SIG-M5 treated with dmso at 0.1 percent for 504 hours (cell line): ENCODE data around the gene HHLA2.
"Not testable (repeated sequence)": the region's sequence is repeated elsewhere in the genome, so short reads cannot be mapped to it uniquely, and the experiment has no call there.

Source experiments
- DNase-seq: peaks from one replicate; lab custom pipeline; 2025; ENCODE audit not compliant: unreplicated experiment; lab: John Stamatoyannopoulos, UW

The HHLA2 gene

GRCh38 chr3:108341911-108342310 lies 45.6 kb downstream of the HHLA2 start:
- no peak for DNase-seq

GRCh38 chr3:108342837-108343486 lies 46.6 kb downstream of the HHLA2 start:
- DNase-seq: no peak

GRCh38 chr3:108343491-108343890 lies 47.1 kb downstream of the HHLA2 start:
- DNase-seq: no peak

DNA sequence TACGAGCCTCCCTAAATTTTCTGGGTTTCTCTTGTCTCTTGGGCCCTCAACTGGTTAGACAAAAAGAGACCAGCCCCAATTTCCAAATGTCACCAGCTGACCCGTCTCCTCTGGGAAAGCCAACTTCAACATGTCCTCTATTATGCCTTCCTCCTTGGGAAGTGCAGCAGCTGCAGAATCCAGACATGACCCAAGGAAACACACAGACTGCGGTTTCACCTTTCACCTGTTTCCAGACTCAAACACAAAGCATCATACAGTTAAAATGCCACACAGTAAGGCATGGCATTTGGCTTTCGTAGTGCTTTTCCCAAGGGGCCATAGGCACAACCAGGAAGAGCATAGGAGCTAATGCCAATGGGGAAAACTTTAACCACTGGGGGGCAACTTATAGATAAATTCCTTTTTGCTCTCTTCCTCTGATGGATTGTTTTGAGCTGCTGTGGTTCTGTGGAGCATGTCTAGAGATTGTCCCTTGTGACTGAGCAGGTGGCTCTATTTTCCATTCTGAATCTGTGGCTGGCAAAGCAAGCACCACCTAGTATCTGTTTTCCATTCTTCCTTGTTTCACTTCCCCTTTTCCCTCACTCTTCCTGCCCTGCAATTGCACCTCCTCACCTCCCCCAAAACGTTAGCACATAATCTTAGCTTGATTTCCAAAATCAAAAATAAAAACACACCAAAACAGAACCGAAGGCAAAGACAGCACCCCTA lies 49.3 kb downstream of the HHLA2 start:
- DNase-seq: peak; percentile 80

DNA sequence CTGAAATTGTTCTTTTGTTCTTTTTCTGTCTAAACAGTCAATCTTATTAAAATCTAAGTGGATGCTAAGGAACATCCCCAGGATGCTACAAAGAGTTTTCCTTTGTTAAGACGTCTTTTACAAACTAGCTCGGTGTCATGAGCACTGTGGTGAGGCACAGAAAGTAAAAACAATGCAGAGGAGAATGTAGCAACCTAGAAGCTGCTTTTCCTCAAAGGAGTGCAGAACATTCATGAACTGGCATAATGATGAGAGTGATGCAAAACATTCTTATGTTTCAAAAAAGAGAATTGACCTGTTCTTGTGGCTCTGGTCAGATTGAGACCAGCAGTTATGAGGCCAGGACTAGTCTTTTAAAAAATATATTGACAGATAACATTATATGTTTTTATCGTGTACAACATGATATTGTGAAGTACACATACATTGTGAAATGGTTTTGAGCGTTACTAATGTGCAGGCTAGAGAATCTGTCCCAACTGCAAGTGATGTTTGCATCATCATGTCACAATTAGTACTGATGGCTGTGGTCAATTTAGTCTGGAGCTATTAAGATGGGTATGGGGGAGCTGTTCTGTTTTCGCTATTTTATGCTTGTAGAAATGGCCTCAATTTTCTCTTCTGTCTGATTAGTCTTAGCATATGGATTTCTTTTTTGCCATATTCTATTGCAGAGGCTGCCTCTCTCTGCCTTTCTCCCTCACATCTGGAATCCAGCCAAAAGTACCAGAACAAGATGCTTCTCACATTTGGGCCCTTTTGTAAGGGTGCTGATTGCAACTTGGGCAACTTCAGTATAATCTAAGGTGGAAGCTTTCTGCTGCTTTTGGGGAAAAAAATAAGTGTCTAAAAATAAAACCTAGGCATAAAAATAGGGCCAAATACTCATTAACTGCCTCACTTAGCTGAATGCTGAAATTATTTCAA lies 50.2 kb downstream of the HHLA2 start:
- DNase-seq: peak; percentile 92

DNA sequence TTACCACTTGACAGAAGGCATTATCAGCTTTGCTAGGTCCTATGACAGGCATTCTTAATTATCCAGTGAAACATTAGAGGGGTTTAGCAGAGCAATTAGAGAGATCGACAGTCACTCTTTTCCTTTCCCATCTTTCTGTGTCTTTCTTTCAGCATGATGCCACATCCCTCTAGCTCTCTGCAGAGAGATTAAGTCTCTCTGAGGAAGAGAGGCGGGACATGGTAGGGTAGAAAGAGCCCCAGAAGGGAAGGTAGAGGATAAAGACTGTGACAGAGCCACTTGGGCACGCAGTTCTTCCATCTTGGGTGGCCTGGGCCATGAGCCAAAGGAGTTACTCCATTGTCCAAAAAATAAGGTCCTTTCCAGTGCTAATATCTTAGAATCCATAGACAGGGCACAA lies 55.8 kb downstream of the HHLA2 start:
- no peak for DNase-seq

DNA sequence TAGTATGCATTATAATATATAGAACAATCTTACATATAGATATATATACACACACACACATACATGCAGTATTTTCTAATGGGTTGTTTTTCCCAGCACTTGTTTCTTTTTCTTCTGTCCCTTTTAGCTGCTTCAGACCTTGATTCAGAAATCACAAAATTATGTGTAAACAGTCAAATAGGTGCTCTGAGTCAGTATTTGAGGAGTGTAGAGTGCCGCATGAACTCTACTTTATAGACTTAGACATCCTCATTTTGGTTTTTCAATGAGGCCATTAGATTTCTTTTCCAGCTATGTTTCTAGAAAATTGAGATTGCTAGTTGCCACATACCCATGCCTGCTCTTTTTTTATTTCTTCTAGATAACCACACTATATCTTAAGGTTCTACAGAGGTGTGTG lies 58.2 kb downstream of the HHLA2 start:
- DNase-seq: no peak

DNA sequence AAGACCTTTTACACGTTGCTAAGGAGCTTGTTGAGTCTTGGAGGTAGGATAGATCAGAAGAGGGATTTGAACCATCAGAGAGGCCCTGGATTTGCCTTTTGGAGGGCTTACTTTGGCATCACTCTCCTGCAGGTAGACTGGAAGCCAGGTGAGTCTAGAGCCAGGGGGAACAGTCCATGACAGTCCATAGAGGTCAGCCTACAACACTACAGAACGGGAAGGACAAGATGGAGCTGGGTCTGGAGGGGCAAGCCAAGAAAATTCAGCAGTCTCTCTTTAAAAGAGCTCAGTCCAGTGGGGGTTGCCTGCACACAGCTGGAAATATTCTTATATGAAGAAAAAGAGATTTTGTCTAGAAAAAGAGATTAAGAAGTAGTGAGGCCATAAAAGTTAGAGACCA lies 60.7 kb downstream of the HHLA2 start:
- no peak for DNase-seq

DNA sequence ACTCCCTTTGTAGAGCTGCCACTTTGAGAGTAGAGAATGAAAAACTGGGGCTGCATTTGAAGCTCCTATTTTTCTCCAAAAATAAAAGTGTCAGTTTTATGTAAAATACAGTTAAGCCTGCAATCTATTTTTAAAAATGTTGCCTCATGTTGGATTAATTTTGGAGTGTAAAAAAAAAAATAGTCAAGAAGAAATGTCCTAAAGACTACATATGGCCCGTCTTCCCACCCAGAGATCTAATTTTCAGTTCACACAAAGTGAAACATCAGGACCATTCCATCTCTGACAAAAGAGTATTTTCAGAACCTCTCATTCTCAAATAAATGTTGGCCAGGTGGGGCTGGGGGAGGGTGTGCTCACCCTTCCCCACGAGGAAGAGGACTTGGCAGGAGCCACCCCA lies 62.7 kb downstream of the HHLA2 start:
- DNase-seq: no peak

DNA sequence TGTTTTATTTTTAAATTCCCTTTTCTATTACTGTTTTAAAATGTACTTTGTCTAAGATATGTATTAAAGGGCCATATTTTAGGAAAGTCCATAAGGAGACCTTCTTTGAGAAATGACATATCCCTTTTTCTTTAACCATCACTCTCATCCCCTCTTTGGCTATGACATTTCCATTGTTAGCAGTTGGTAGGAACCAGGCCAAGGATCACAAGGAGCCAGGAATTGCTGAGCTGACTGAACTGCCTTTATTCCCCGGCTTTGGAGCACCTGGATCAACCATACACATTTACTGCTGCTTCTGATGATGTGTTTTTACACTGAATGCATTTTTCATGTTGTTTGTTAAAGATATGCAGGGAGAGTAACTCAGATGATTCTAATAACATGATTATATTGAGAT lies 79.7 kb downstream of the HHLA2 start:
- DNase-seq: no peak

- no peak for DNase-seq
These were observed 81.0 kb downstream of the HHLA2 start for GRCh38 chr3:108377384-108377783.

DNA sequence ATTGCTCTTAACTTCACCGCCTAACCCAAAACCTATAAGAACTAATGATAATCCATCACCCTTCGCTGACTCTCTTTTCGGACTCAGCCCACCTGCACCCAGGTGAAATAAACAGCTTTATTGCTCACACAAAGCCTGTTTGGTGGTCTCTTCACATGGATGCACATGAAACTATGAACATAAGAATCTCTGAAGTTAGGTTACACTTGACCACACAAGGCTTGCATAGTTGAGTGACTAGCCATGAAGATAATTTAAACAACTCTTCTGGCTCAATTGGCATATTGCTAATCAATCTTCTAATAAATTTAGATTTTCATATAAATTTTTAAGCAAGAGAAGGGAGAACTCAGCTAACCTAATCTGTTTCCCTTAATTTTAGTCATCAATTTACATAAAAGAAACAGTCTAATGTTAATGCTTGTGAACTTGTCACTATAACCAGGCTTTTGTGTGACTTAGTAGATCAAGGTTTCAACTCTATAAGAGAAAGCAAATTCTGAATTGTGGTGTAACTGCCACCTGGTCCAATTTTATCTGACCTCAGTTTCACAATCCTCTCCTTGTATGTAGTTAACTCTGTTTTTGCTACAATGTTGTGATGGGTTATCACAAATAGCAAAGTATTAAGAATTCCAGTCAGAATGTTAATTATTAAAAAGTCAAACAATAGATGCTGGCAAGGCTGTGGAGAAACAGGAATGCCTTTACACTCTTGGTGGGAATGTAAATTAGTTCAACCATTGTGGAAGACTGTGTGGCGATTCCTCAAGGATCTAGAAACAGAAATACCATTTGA lies 82.0 kb downstream of the HHLA2 start:
- DNase-seq: no peak

- DNase-seq: not testable (repeated sequence)
These were observed 82.6 kb downstream of the HHLA2 start for GRCh38 chr3:108378952-108379342.

GRCh38 chr3:108380128-108380795 lies 83.9 kb downstream of the HHLA2 start:
- DNase-seq: no peak

GRCh38 chr3:108381529-108382140 lies 85.3 kb downstream of the HHLA2 start:
- DNase-seq: no peak

DNA sequence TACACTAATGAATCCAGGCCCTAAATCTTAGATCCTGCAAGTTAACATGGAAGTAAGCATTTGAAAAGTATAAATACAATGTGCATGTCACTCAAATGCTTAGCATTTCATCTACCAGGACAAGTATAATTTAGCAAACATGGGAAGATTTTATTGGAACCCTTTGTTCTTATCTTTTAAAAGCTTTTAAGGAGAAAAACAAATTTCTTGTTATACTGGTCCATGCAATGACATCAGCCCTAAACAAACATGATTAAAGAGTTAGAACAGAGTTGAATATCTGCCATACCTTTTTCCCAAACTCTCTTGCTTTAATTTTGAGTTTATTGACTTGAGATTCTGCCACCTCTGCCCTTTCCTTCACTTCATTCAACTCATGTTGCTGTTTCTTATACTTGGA lies 87.0 kb downstream of the HHLA2 start:
- no peak for DNase-seq

DNA sequence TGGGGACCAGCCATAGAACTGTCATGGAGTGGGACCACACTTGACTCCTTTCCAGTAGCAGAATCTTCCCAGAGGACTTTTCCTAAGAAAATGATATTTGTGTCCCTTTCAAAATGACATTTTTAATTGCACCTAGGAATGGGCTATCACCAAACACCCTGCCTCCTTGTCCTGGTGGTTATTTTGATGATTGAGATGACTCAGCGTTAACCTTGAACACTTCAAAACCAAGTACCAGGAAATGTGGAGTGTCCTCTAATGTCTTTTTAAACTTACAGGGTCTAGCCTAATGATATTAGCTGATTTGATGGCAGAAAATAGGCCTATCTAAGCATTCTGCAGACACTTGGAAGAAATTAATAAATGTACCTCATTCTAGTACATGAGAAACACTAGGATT lies 90.7 kb downstream of the HHLA2 start:
- no peak for DNase-seq

DNA sequence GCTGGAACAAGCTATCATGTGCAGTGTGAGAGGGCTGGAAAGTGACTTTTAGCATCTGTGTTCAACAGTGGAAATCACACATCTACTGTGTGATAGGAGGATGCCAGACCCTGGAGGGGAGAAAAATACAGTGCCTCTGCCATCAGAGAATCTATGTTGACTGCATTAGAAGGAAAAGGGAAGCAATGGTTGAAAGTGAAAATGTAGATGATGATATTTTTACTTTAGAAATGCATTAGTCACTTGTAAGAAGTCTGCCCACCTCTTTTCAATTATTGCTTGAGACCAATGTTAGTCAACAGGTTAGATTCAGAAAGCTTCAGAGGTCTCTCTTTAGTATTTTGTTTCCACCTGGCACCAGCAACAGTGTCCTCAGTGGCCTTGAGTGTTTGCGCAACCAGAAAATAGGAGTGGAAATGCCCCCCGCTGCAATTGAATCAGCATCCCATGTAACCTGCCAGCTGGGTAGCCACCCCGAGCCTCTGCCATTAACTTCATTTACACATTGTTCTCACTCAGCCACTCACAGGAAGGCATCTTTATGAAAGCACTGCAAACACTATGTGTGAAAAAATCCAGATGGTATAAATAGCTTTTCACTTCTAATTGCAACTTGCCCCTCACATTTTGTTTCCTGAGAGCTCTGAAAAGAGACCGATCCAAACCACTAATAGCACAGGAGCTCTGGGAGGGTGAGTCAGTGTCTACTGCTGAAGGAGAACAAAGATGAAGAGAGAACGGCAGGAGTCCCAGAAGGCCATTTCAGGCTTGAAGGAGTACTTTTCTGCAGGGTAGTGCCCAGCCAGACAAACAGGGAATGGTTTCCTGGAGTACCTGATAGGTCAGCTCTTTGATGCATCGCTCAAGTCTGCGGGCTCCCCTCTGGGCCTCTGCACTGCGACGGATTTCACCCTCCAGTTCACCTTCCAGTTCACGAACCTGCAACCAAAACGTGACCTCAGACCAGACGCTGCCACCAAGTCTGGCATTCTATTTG lies 92.1 kb downstream of the HHLA2 start:
- peak; percentile 55 for DNase-seq

DNA sequence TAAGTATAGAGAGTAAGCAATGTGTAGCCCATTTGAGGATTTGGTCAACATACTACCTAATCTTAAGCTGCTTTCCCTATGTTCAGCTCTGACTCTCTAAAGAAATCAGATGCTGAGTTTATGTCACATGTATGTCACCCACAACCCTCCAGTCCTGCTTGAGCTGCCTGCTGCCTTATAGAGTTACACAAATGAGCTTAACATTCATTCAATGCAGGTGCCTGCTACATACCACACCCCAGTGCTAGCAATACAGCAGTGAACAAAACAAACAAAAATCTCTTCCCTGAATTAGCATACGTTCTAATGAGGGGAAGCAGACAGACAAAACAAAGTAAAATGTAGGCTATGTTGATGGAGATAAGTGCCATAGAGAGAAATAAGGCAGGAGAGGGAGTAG lies 93.0 kb downstream of the HHLA2 start:
- no peak for DNase-seq
